GM10248 (cell line): ENCODE data around the gene TRPM7.
"Not testable (repeated sequence)": the region's sequence is repeated elsewhere in the genome, so short reads cannot be mapped to it uniquely, and the experiment has no call there.

Experiments
- CTCF ChIA-PET: fragments of 300-600 bp; sonication (Branson Sonifier 250); formaldehyde crosslinking; extraction: SDS; loops from one replicate; lab custom pipeline; 2021; ENCODE audit warnings: antibody characterized with exemption; lab: Yijun Ruan, JAX
- POLR2A ChIA-PET: fragments of 350-650 bp; sonication (Branson Sonifier 250); formaldehyde crosslinking; extraction: SDS; loops from one replicate; lab custom pipeline; 2020; ENCODE audit warnings: antibody characterized with exemption; lab: Yijun Ruan, JAX
- DNase-seq: peaks from one replicate; pipeline ENCODE4 v3.0.0; 2012; ENCODE audit errors: extremely low spot score
- CTCF ChIP-seq: IDR thresholded peaks from 2 replicates; pipeline ENCODE4 v1.5.1; 2012; ENCODE audit warnings: mild to moderate bottlenecking, low read depth; ENCODE audit errors: extremely low read depth, missing control alignments, control extremely low read depth

The TRPM7 gene

GRCh38 chr15:50624616-50625168, 61.9 kb downstream of the TRPM7 start:
- no peak for DNase-seq
- TF ChIP-seq CTCF = no peak
- CTCF ChIA-PET = no interaction called here
- POLR2A ChIA-PET = no interaction called here

GRCh38 chr15:50622361-50622943, 64.1 kb downstream of the TRPM7 start:
- DNase-seq, POLR2A ChIA-PET: not testable (repeated sequence)
- CTCF ChIA-PET = interaction anchor here (0.8 kb wide), 1 partner anchor 35 kb away, joined by 3 read pairs; no protein-coding TSS in a partner anchor
- TF ChIP-seq CTCF = peak; percentile 13

GRCh38 chr15:50616960-50617359, 69.6 kb downstream of the TRPM7 start:
- DNase-seq, CTCF ChIA-PET: not testable (repeated sequence)
- POLR2A ChIA-PET = interaction anchor here (0.7 kb wide), 1 partner anchor 313 kb away, joined by 4 read pairs; no protein-coding TSS in a partner anchor

GRCh38 chr15:50616554-50616953, 70.0 kb downstream of the TRPM7 start:
- CTCF ChIA-PET, DNase-seq: not testable (repeated sequence)
- POLR2A ChIA-PET = interaction anchor here (0.7 kb wide), 1 partner anchor 314 kb away, joined by 4 read pairs; no protein-coding TSS in a partner anchor

- ChIA-PET POLR2A (no interaction called here), CTCF (no interaction called here)
- no peak for DNase-seq
- TF ChIP-seq CTCF = no peak
Measured at GRCh38 chr15:50613600-50613999, 73.0 kb downstream of the TRPM7 start.

GRCh38 chr15:50607129-50607528, 79.5 kb downstream of the TRPM7 start:
- TF ChIP-seq CTCF = no peak
- ChIA-PET CTCF (interaction anchor here (1.3 to 1.4 kb wide), 2 partner anchors 13 kb away, joined by 3 to 4 read pairs; no protein-coding TSS in a partner anchor), POLR2A (no interaction called here)
- DNase-seq = no peak

- no peak for DNase-seq
- ChIA-PET POLR2A (no interaction called here), CTCF (interaction anchor here (1.1 to 1.4 kb wide), 4 partner anchors 9 to 23 kb away, joined by 3 to 4 read pairs (median 4); no protein-coding TSS in a partner anchor)
- TF ChIP-seq CTCF = no peak
Measured at GRCh38 chr15:50605462-50605861, 81.1 kb downstream of the TRPM7 start.

GRCh38 chr15:50602028-50602427, 84.6 kb downstream of the TRPM7 start:
- DNase-seq, POLR2A ChIA-PET: not testable (repeated sequence)
- CTCF ChIA-PET = interaction anchor here (1.0 kb wide), 1 partner anchor 9 kb away, joined by 3 read pairs; no protein-coding TSS in a partner anchor
